IMR-90 (cell line): ENCODE measurements around the gene EDN3. TPM values are rescaled to one million over a fixed set of nuclear protein-coding genes. Genes with fewer than 3 reads are reported as not detected.

ENCODE experiments used
- ATAC-seq: fragments of 200-7000 bp; cut with Tn5 transposase; 2 replicates; pipeline ENCODE4 v1.9.1; 2020; ENCODE audit warnings: low read depth, mild to moderate bottlenecking, moderate library complexity
- BruUV-seq: library from RNA; stranded (reverse); fragments of 400-500 nt; replicated peaks from 2 replicates; lab custom pipeline; 2021; lab: Mats Ljungman, UMichigan
- CTCF ChIA-PET: fragments of 300-600 bp; formaldehyde crosslinking; extraction: SDS; loops from one replicate; lab custom pipeline; 2021; ENCODE audit warnings: antibody characterized with exemption; lab: Yijun Ruan, JAX
- POLR2A ChIA-PET: fragments of 300-600 bp; sonication (Branson Sonifier 250); formaldehyde crosslinking; loops from one replicate; lab custom pipeline; 2022; ENCODE audit warnings: antibody characterized with exemption; ENCODE audit not compliant: unreplicated experiment; lab: Charles Lee
- DNase-seq: peaks from one replicate; pipeline ENCODE4 v3.0.0; 2013
- H2AFZ ChIP-seq: replicated peaks from 2 replicates; pipeline ENCODE3; 2013; ENCODE audit warnings: low read length, mild to moderate bottlenecking; ENCODE audit not compliant: poor library complexity
- H2AK5ac ChIP-seq: 2 replicates; pipeline ENCODE4 v1.6.1; 2013; ENCODE audit warnings: low read depth, low read length, inconsistent platforms
- H2AK9ac ChIP-seq: replicated peaks from 2 replicates; pipeline ENCODE3; 2013; ENCODE audit warnings: mild to moderate bottlenecking, low read depth, low read length, moderate library complexity; ENCODE audit not compliant: poor library complexity
- H2BK120ac ChIP-seq: 2 replicates; pipeline ENCODE4 v1.6.1; 2013; ENCODE audit warnings: low read depth, low read length, inconsistent platforms
- H2BK15ac ChIP-seq: 3 replicates; pipeline ENCODE4 v1.6.1; 2013; ENCODE audit warnings: low read depth, low read length, inconsistent platforms
- H2BK20ac ChIP-seq: 2 replicates; pipeline ENCODE4 v1.6.1; 2013; ENCODE audit warnings: low read depth, mild to moderate bottlenecking, inconsistent platforms, low read length, moderate library complexity
- H2BK5ac ChIP-seq: 2 replicates; pipeline ENCODE4 v1.6.1; 2013; ENCODE audit warnings: mild to moderate bottlenecking, low read depth, low read length, inconsistent platforms; ENCODE audit not compliant: poor library complexity, severe bottlenecking
- H3K14ac ChIP-seq: replicated peaks from 2 replicates; pipeline ENCODE4 v1.6.1; 2013; ENCODE audit warnings: low read depth, low read length, inconsistent platforms
- H3K18ac ChIP-seq: 2 replicates; pipeline ENCODE4 v1.6.1; 2013; ENCODE audit warnings: low read depth, low read length, control low read depth
- H3K23ac ChIP-seq: 2 replicates; pipeline ENCODE4 v1.6.1; 2013; ENCODE audit warnings: low read depth, low read length, inconsistent platforms
- H3K27ac ChIP-seq: 2 replicates; pipeline ENCODE4 v1.5.1; 2013; ENCODE audit warnings: mild to moderate bottlenecking, control low read depth, low read length; ENCODE audit not compliant: insufficient read depth
- H3K27me3 ChIP-seq: 2 replicates; pipeline ENCODE4 v1.6.1; 2013; ENCODE audit warnings: low read length; ENCODE audit not compliant: control insufficient read depth, insufficient read depth
- H3K36me3 ChIP-seq: 2 replicates; pipeline ENCODE4 v1.6.1; 2013; ENCODE audit warnings: low read length, mixed read lengths; ENCODE audit not compliant: control insufficient read depth, insufficient read depth
- H3K4ac ChIP-seq: 2 replicates; pipeline ENCODE4 v1.6.1; 2013; ENCODE audit warnings: low read depth, low read length, inconsistent platforms
- H3K4me1 ChIP-seq: 2 replicates; pipeline ENCODE4 v1.6.1; 2013; ENCODE audit warnings: low read length, mixed read lengths; ENCODE audit not compliant: control insufficient read depth, insufficient read depth
- H3K4me2 ChIP-seq: 2 replicates; pipeline ENCODE4 v1.6.1; 2013; ENCODE audit warnings: low read depth, mild to moderate bottlenecking, control low read depth, low read length, moderate library complexity
- H3K4me3 ChIP-seq: 2 replicates; pipeline ENCODE4 v1.5.1; 2013; ENCODE audit warnings: low read depth, mild to moderate bottlenecking, control low read depth, low read length, moderate library complexity; ENCODE audit not compliant: insufficient read depth
- H3K56ac ChIP-seq: 2 replicates; pipeline ENCODE4 v1.6.1; 2013; ENCODE audit warnings: low read length, inconsistent platforms; ENCODE audit not compliant: insufficient read depth; ENCODE audit errors: extremely low read depth
- H3K79me1 ChIP-seq, 2 experiments: 2 replicates each; pipeline ENCODE4 v1.6.1; 2013; ENCODE audit warnings: low read length in 2 of 2, inconsistent platforms in 1 of 2, low read depth in 1 of 2
- H3K9ac ChIP-seq: 2 replicates; pipeline ENCODE4 v1.6.1; 2013; ENCODE audit warnings: low read depth, low read length, control low read depth
- H3K9me1 ChIP-seq: 2 replicates; pipeline ENCODE4 v1.6.1; 2013; ENCODE audit warnings: low read length, inconsistent platforms; ENCODE audit not compliant: insufficient read depth
- H3K9me3 ChIP-seq: 2 replicates; pipeline ENCODE4 v1.6.1; 2013; ENCODE audit warnings: low read length; ENCODE audit not compliant: control insufficient read depth, insufficient read depth
- H4K20me1 ChIP-seq: 2 replicates; pipeline ENCODE4 v1.6.1; 2013; ENCODE audit warnings: low read length, inconsistent platforms; ENCODE audit not compliant: insufficient read depth
- H4K5ac ChIP-seq: 2 replicates; pipeline ENCODE4 v1.6.1; 2013; ENCODE audit warnings: mild to moderate bottlenecking, low read depth, low read length, control low read depth
- H4K8ac ChIP-seq, 2 experiments: 2 replicates each; pipeline ENCODE4 v1.6.1; 2013; ENCODE audit warnings: low read depth in 2 of 2, low read length in 2 of 2, control low read depth in 1 of 2, inconsistent platforms in 1 of 2
- H4K91ac ChIP-seq: 2 replicates; pipeline ENCODE4 v1.6.1; 2013; ENCODE audit warnings: low read depth, low read length, inconsistent platforms; ENCODE audit not compliant: insufficient read depth
- CTCF ChIP-seq: conservative IDR thresholded peaks from 2 replicates; pipeline ENCODE4 v1.5.1; 2012; ENCODE audit warnings: mild to moderate bottlenecking, low read depth, low read length, improper control_type of control experiment
- ELK1 ChIP-seq: fragments of 150-350 bp; IDR thresholded peaks from 2 replicates; pipeline ENCODE4 v1.6.1; 2016; ENCODE audit warnings: low read depth, mild to moderate bottlenecking, low read length, moderate library complexity, borderline replicate concordance
- FOS ChIP-seq: fragments of 150-350 bp; IDR thresholded peaks from 2 replicates; pipeline ENCODE4 v1.6.1; 2016; ENCODE audit warnings: low read depth, low read length
- MAFK ChIP-seq: IDR thresholded peaks from 2 replicates; pipeline ENCODE4 v1.6.1; 2012; ENCODE audit warnings: low read depth, low read length, improper control_type of control experiment
- MXI1 ChIP-seq: IDR thresholded peaks from 2 replicates; pipeline ENCODE4 v1.6.1; 2012; ENCODE audit warnings: low read depth, mild to moderate bottlenecking, low read length, moderate library complexity, borderline replicate concordance
- RFX5 ChIP-seq: IDR thresholded peaks from 2 replicates; pipeline ENCODE4 v1.8.0; 2012; ENCODE audit warnings: low read depth, mild to moderate bottlenecking, low read length, moderate library complexity
- SMC3 ChIP-seq: fragments of 150-350 bp; IDR thresholded peaks from 2 replicates; pipeline ENCODE4 v1.6.1; 2016; ENCODE audit warnings: low read depth, mild to moderate bottlenecking, antibody characterized with exemption, low read length, moderate library complexity
- WGBS, 2 experiments: methylation state at CpG; one replicate each; pipeline versions ENCODE4 v1.1.5 to v1.1.7; 2013; ENCODE audit warnings: missing lambda C conversion rate in 2 of 2; ENCODE audit not compliant: insufficient read length in 1 of 2; ENCODE audit errors: extremely low coverage in 2 of 2; 5-methylcytosine and 5-hydroxymethylcytosine counted together
- dilution Hi-C: fragments of 300-500 bp; cut with HindIII; formaldehyde crosslinking; loops from one replicate; pipeline ENCODE4 v1.14.3; 2018; ENCODE audit warnings: low sequenced_read_pairs; ENCODE audit not compliant: unreplicated experiment
- in situ Hi-C: fragments of 300-500 bp; cut with MboI; formaldehyde crosslinking; loops from 3 replicates; pipeline ENCODE4 v1.14.3; 2019; ENCODE audit warnings: low sequenced_read_pairs, inconsistent platforms, mixed read lengths
- intact Hi-C: fragments of 100-400 bp; cut with micrococcal nuclease; formaldehyde crosslinking; loops from 2 replicates; pipeline ENCODE4 v1.10.0; 2022
- polyA plus RNA-seq, 3 experiments: library from polyadenylated mRNA; depleted of rRNA; stranded (reverse); fragments of >200 nt; gene quantifications; 2 replicates each; pipeline ENCODE4 v1.2.3, GENCODE V29; 2012; ENCODE audit warnings: low replicate concordance in 1 of 3
- total RNA-seq: library from RNA; depleted of rRNA; stranded (reverse); fragments of >200 nt; gene quantifications from 2 replicates; pipeline ENCODE4 v1.2.3, GENCODE V29; 2012

The EDN3 gene
- total and polyA plus RNA-seq, 2 of the 4 experiments (the other 2 are of a cell fraction): not detected

- dilution Hi-C loops: no loop called here
- Histone ChIP-seq H3K9me1 (no peaks in the 10 kb centered on the region), H3K27me3 (no peaks in the 10 kb centered on the region), H2BK120ac (no peak overlapping the region), H3K23ac (no peak overlapping the region), H3K9ac (no peak overlapping the region), H3K14ac (no peak overlapping the region), H2AK5ac (no peak overlapping the region), H4K20me1 (no peaks in the 10 kb centered on the region), H2AFZ (no peak overlapping the region), H3K4ac (no peak overlapping the region), H3K4me2 (no peak overlapping the region), H3K36me3 (no peaks in the 10 kb centered on the region), H4K8ac (no peak overlapping the region), H2BK5ac (no peak overlapping the region), H3K4me1 (no peaks in the 10 kb centered on the region), H3K56ac (no peak overlapping the region), H2BK15ac (no peak overlapping the region), H3K9me3 (peaks cover 2% of the 10 kb centered on the region; the same call in 1 of the 2 replicates), H2AK9ac (no peak overlapping the region), H3K27ac (no peak overlapping the region), H3K18ac (no peak overlapping the region), H4K91ac (no peak overlapping the region), H3K4me3 (no peak overlapping the region), H2BK20ac (no peak overlapping the region), H3K79me1 (no peaks in the 10 kb centered on the region), H4K5ac (no peak overlapping the region)
- BruUV-seq: no TSS peak
- WGBS, 2 experiments: 50% methylated on average over 1 of the region's 3 CpGs; no CpG with 5 or more reads in 1 of the 2 experiments
- ATAC-seq: no peak
- POLR2A ChIA-PET: no interaction called here
- in situ Hi-C loops: no loop called here
- CTCF ChIA-PET: no interaction called here
- TF ChIP-seq ELK1 (no peak), RFX5 (no peak), CTCF (no peak), MXI1 (no peak), FOS (no peak), MAFK (no peak), SMC3 (no peak)
- intact Hi-C loops: no loop called here
- DNase-seq: no peak
Observed at GRCh38 chr20:59307270-59307669, 6.9 kb downstream of the EDN3 start.
